HEK293 (cell line): ENCODE measurements around the gene FOXO3.

Source experiments
- GLIS1 ChIP-seq: fragments of 450-650 bp; formaldehyde crosslinking; IDR thresholded peaks from 2 replicates; pipeline ENCODE4 v1.5.1; 2016; ENCODE audit warnings: missing biosample characterization, missing genetic modification characterization
- KLF10 ChIP-seq: fragments of 450-650 bp; IDR thresholded peaks from 2 replicates; pipeline ENCODE4 v1.5.1; 2018; ENCODE audit warnings: missing biosample characterization, mild to moderate bottlenecking, missing genetic modification characterization
- KLF16 ChIP-seq: fragments of 450-650 bp; formaldehyde crosslinking; IDR thresholded peaks from 2 replicates; pipeline ENCODE4 v1.5.1; 2017; ENCODE audit warnings: missing biosample characterization, missing genetic modification characterization
- KLF9 ChIP-seq: fragments of 450-650 bp; formaldehyde crosslinking; IDR thresholded peaks from 2 replicates; pipeline ENCODE4 v1.5.1; 2016; ENCODE audit warnings: missing biosample characterization, missing genetic modification characterization, low read depth
- SCRT1 ChIP-seq: fragments of 450-650 bp; formaldehyde crosslinking; IDR thresholded peaks from 2 replicates; pipeline ENCODE4 v1.5.1; 2016; ENCODE audit warnings: missing biosample characterization, missing genetic modification characterization, borderline replicate concordance
- ZBTB20 ChIP-seq: fragments of 450-650 bp; formaldehyde crosslinking; IDR thresholded peaks from 2 replicates; pipeline ENCODE4 v1.5.1; 2016; ENCODE audit warnings: missing biosample characterization, missing genetic modification characterization
- ZBTB26 ChIP-seq: fragments of 450-650 bp; formaldehyde crosslinking; optimal IDR thresholded peaks from 2 replicates; pipeline ENCODE3; 2016; ENCODE audit warnings: missing biosample characterization, mild to moderate bottlenecking, missing genetic modification characterization
- ZBTB8A ChIP-seq: fragments of 450-650 bp; formaldehyde crosslinking; IDR thresholded peaks from 2 replicates; pipeline ENCODE4 v1.5.1; 2016; ENCODE audit warnings: missing biosample characterization, missing genetic modification characterization
- ZEB2 ChIP-seq: fragments of 450-650 bp; formaldehyde crosslinking; IDR thresholded peaks from 2 replicates; pipeline ENCODE4 v1.5.1; 2016; ENCODE audit warnings: missing biosample characterization, missing genetic modification characterization
- ZNF10 ChIP-seq: fragments of 450-650 bp; formaldehyde crosslinking; IDR thresholded peaks from 2 replicates; pipeline ENCODE4 v1.5.1; 2017; ENCODE audit warnings: missing biosample characterization, missing genetic modification characterization
- ZNF146 ChIP-seq: fragments of 450-650 bp; formaldehyde crosslinking; IDR thresholded peaks from 2 replicates; pipeline ENCODE4 v1.5.1; 2016; ENCODE audit warnings: missing biosample characterization, missing genetic modification characterization
- ZNF157 ChIP-seq: fragments of 450-650 bp; formaldehyde crosslinking; IDR thresholded peaks from 2 replicates; pipeline ENCODE4 v1.5.1; 2016; ENCODE audit warnings: missing biosample characterization, missing genetic modification characterization
- ZNF302 ChIP-seq: fragments of 450-650 bp; formaldehyde crosslinking; IDR thresholded peaks from 2 replicates; pipeline ENCODE4 v1.5.1; 2016; ENCODE audit warnings: missing biosample characterization, missing genetic modification characterization, low read depth
- ZNF324 ChIP-seq: fragments of 450-650 bp; formaldehyde crosslinking; IDR thresholded peaks from 2 replicates; pipeline ENCODE4 v1.5.1; 2016; ENCODE audit warnings: missing biosample characterization, missing genetic modification characterization
- ZNF530 ChIP-seq: fragments of 450-650 bp; formaldehyde crosslinking; IDR thresholded peaks from 2 replicates; pipeline ENCODE4 v1.5.1; 2016; ENCODE audit warnings: low read depth, missing biosample characterization, missing genetic modification characterization
- ZNF548 ChIP-seq: fragments of 450-650 bp; formaldehyde crosslinking; IDR thresholded peaks from 2 replicates; pipeline ENCODE4 v1.5.1; 2016; ENCODE audit warnings: missing biosample characterization, missing genetic modification characterization
- ZNF561 ChIP-seq: fragments of 450-650 bp; IDR thresholded peaks from 2 replicates; pipeline ENCODE4 v1.5.1; 2018; ENCODE audit warnings: missing biosample characterization, missing genetic modification characterization, borderline replicate concordance
- ZNF585B ChIP-seq: fragments of 450-650 bp; formaldehyde crosslinking; IDR thresholded peaks from 2 replicates; pipeline ENCODE4 v1.5.1; 2016; ENCODE audit warnings: missing biosample characterization, missing genetic modification characterization
- ZNF600 ChIP-seq: fragments of 450-650 bp; formaldehyde crosslinking; IDR thresholded peaks from 2 replicates; pipeline ENCODE4 v1.5.1; 2016; ENCODE audit warnings: missing biosample characterization, missing genetic modification characterization
- ZNF610 ChIP-seq: fragments of 450-650 bp; formaldehyde crosslinking; IDR thresholded peaks from 2 replicates; pipeline ENCODE4 v1.5.1; 2016; ENCODE audit warnings: missing biosample characterization, missing genetic modification characterization, borderline replicate concordance
- ZNF624 ChIP-seq: fragments of 450-650 bp; formaldehyde crosslinking; IDR thresholded peaks from 2 replicates; pipeline ENCODE4 v1.5.1; 2017; ENCODE audit warnings: missing biosample characterization, missing genetic modification characterization
- ZNF692 ChIP-seq: fragments of 450-650 bp; formaldehyde crosslinking; IDR thresholded peaks from 2 replicates; pipeline ENCODE4 v1.5.1; 2016; ENCODE audit warnings: missing biosample characterization, missing genetic modification characterization
- ZNF792 ChIP-seq: fragments of 450-650 bp; formaldehyde crosslinking; IDR thresholded peaks from 2 replicates; pipeline ENCODE4 v1.5.1; 2016; ENCODE audit warnings: missing biosample characterization, missing genetic modification characterization
- ZSCAN16 ChIP-seq: fragments of 450-650 bp; formaldehyde crosslinking; IDR thresholded peaks from 2 replicates; pipeline ENCODE4 v1.5.1; 2016; ENCODE audit warnings: missing biosample characterization, missing genetic modification characterization
- ZSCAN23 ChIP-seq: fragments of 450-650 bp; formaldehyde crosslinking; IDR thresholded peaks from 2 replicates; pipeline ENCODE4 v1.5.1; 2016; ENCODE audit warnings: missing biosample characterization, missing genetic modification characterization
- ZXDB ChIP-seq: fragments of 450-650 bp; formaldehyde crosslinking; IDR thresholded peaks from 2 replicates; pipeline ENCODE4 v1.5.1; 2016; ENCODE audit warnings: missing biosample characterization, missing genetic modification characterization
- TF ChIP-seq, protein P1 (sequence below): fragments of 450-650 bp; formaldehyde crosslinking; IDR thresholded peaks from 2 replicates; pipeline ENCODE4 v1.5.1; 2016; ENCODE audit warnings: missing biosample characterization, missing genetic modification characterization, borderline replicate concordance
- TF ChIP-seq, protein P2 (sequence below): fragments of 450-650 bp; formaldehyde crosslinking; IDR thresholded peaks from 2 replicates; pipeline ENCODE4 v1.5.1; 2016; ENCODE audit warnings: missing biosample characterization, missing genetic modification characterization, low read depth
- TF ChIP-seq, protein P3 (sequence below): fragments of 450-650 bp; formaldehyde crosslinking; IDR thresholded peaks from 2 replicates; pipeline ENCODE4 v1.5.1; 2016; ENCODE audit warnings: missing biosample characterization, missing genetic modification characterization
- TF ChIP-seq, protein P4 (sequence below): fragments of 450-650 bp; formaldehyde crosslinking; conservative IDR thresholded peaks from 2 replicates; pipeline ENCODE4 v1.5.1; 2016; ENCODE audit warnings: low read depth, missing biosample characterization, missing genetic modification characterization

Gene FOXO3

GRCh38 chr6:108677357-108677756, 116.6 kb downstream of the FOXO3 start (continued):
- TF ChIP-seq ZEB2 (tag by site-specific recombination) (peak; percentile 28), KLF16 (no peak), ZNF302 (no peak), ZNF157 (tag by site-specific recombination) (no peak), KLF9 (tag by site-specific recombination) (no peak), ZNF610 (no peak), ZBTB20 (tag by site-specific recombination) (peak; percentile 67; the same call in 1 of the 2 replicates), ZSCAN16 (tag by site-specific recombination) (no peak), KLF10 (tag by site-specific recombination) (peak; percentile 35; the same call in 1 of the 2 replicates), ZNF548 (tag by site-specific recombination) (no peak), SCRT1 (tag by site-specific recombination) (no peak), ZNF692 (tag by site-specific recombination) (no peak), ZNF146 (tag by site-specific recombination) (no peak), ZNF10 (tag by site-specific recombination) (peak; percentile 85), ZNF324 (tag by site-specific recombination) (no peak), ZNF585B (no peak), ZBTB26 (tag by site-specific recombination) (no peak), ZNF624 (tag by site-specific recombination) (no peak), ZNF561 (tag by site-specific recombination) (no peak), ZNF530 (tag by site-specific recombination) (no peak), ZBTB8A (tag by site-specific recombination) (no peak), ZNF792 (tag by site-specific recombination) (no peak), GLIS1 (tag by site-specific recombination) (no peak), ZNF600 (peak; percentile 93), ZSCAN23 (tag by site-specific recombination) (peak; percentile 20; the same call in 1 of the 2 replicates), ZXDB (tag by site-specific recombination) (no peak)
- TF ChIP-seq, protein P1, sequence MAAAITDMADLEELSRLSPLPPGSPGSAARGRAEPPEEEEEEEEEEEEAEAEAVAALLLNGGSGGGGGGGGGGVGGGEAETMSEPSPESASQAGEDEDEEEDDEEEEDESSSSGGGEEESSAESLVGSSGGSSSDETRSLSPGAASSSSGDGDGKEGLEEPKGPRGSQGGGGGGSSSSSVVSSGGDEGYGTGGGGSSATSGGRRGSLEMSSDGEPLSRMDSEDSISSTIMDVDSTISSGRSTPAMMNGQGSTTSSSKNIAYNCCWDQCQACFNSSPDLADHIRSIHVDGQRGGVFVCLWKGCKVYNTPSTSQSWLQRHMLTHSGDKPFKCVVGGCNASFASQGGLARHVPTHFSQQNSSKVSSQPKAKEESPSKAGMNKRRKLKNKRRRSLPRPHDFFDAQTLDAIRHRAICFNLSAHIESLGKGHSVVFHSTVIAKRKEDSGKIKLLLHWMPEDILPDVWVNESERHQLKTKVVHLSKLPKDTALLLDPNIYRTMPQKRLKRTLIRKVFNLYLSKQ (tag by site-specific recombination): no peak
- TF ChIP-seq, protein P2, sequence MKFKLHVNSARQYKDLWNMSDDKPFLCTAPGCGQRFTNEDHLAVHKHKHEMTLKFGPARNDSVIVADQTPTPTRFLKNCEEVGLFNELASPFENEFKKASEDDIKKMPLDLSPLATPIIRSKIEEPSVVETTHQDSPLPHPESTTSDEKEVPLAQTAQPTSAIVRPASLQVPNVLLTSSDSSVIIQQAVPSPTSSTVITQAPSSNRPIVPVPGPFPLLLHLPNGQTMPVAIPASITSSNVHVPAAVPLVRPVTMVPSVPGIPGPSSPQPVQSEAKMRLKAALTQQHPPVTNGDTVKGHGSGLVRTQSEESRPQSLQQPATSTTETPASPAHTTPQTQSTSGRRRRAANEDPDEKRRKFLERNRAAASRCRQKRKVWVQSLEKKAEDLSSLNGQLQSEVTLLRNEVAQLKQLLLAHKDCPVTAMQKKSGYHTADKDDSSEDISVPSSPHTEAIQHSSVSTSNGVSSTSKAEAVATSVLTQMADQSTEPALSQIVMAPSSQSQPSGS (tag by site-specific recombination): no peak
- TF ChIP-seq, protein P3, sequence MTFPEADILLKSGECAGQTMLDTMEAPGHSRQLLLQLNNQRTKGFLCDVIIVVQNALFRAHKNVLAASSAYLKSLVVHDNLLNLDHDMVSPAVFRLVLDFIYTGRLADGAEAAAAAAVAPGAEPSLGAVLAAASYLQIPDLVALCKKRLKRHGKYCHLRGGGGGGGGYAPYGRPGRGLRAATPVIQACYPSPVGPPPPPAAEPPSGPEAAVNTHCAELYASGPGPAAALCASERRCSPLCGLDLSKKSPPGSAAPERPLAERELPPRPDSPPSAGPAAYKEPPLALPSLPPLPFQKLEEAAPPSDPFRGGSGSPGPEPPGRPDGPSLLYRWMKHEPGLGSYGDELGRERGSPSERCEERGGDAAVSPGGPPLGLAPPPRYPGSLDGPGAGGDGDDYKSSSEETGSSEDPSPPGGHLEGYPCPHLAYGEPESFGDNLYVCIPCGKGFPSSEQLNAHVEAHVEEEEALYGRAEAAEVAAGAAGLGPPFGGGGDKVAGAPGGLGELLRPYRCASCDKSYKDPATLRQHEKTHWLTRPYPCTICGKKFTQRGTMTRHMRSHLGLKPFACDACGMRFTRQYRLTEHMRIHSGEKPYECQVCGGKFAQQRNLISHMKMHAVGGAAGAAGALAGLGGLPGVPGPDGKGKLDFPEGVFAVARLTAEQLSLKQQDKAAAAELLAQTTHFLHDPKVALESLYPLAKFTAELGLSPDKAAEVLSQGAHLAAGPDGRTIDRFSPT: no peak
- TF ChIP-seq, protein P4, sequence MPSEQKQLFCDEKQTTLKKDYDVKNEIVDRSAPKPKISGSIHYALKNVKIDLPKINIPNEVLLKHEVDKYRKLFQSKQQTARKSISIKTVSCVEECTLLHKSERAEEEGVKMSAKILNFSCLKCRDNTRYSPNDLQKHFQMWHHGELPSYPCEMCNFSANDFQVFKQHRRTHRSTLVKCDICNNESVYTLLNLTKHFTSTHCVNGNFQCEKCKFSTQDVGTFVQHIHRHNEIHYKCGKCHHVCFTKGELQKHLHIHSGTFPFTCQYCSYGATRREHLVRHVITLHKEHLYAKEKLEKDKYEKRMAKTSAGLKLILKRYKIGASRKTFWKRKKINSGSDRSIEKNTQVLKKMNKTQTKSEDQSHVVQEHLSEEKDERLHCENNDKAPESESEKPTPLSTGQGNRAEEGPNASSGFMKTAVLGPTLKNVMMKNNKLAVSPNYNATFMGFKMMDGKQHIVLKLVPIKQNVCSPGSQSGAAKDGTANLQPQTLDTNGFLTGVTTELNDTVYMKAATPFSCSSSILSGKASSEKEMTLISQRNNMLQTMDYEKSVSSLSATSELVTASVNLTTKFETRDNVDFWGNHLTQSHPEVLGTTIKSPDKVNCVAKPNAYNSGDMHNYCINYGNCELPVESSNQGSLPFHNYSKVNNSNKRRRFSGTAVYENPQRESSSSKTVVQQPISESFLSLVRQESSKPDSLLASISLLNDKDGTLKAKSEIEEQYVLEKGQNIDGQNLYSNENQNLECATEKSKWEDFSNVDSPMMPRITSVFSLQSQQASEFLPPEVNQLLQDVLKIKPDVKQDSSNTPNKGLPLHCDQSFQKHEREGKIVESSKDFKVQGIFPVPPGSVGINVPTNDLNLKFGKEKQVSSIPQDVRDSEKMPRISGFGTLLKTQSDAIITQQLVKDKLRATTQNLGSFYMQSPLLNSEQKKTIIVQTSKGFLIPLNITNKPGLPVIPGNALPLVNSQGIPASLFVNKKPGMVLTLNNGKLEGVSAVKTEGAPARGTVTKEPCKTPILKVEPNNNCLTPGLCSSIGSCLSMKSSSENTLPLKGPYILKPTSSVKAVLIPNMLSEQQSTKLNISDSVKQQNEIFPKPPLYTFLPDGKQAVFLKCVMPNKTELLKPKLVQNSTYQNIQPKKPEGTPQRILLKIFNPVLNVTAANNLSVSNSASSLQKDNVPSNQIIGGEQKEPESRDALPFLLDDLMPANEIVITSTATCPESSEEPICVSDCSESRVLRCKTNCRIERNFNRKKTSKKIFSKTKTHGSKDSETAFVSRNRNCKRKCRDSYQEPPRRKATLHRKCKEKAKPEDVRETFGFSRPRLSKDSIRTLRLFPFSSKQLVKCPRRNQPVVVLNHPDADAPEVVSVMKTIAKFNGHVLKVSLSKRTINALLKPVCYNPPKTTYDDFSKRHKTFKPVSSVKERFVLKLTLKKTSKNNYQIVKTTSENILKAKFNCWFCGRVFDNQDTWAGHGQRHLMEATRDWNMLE (tag by site-specific recombination): no peak
